ENCODE measurements around the gene LRBA. TPM values are rescaled to one million over a fixed set of nuclear protein-coding genes. Genes with fewer than 3 reads are reported as not detected.

LRBA gene
- total RNA-seq, 6 experiments from 2014 or later = 13.6 to 17.6 (median 15.0) TPM

- no peaks in the 10 kb centered on the region for H3K27me3 Mint-ChIP-seq (ENCODE audit: insufficient read depth)
- H3K4me3 Mint-ChIP-seq = peak overlapping the region; percentile 72
- TF ChIP-seq CTCF (IDR thresholded peaks at IDR 0.05) = no peak
- peaks cover 6% of the 10 kb centered on the region for H3K36me3 Mint-ChIP-seq (ENCODE audit: low read depth)
- peak; percentile 49 for DNase-seq
- no peaks in the 10 kb centered on the region for H3K9me3 Mint-ChIP-seq
- H3K27ac Mint-ChIP-seq = peak overlapping the region; percentile 82
- peaks cover 86% of the 10 kb centered on the region for H3K4me1 Mint-ChIP-seq (ENCODE audit: low read depth)
Measured at GRCh38 chr4:150305995-150306394, 709.1 kb downstream of the LRBA start.

GRCh38 chr4:150302553-150302952 is 712.5 kb downstream of the LRBA start:
- peak; percentile 94 for DNase-seq
- H3K36me3 Mint-ChIP-seq (ENCODE audit: low read depth) = peaks cover 6% of the 10 kb centered on the region
- H3K9me3 Mint-ChIP-seq = no peaks in the 10 kb centered on the region
- peaks cover 57% of the 10 kb centered on the region for H3K4me1 Mint-ChIP-seq (ENCODE audit: low read depth)
- no peak for TF ChIP-seq CTCF (IDR thresholded peaks at IDR 0.05)
- no peaks in the 10 kb centered on the region for H3K27me3 Mint-ChIP-seq (ENCODE audit: insufficient read depth)
- H3K4me3 Mint-ChIP-seq = peak overlapping the region; percentile 20; the same call in 1 of the 2 replicates
- peak overlapping the region; percentile 46 for H3K27ac Mint-ChIP-seq

- DNase-seq = no peak
- Mint-ChIP-seq H3K27ac (no peak overlapping the region), H3K9me3 (no peaks in the 10 kb centered on the region), H3K4me1 (ENCODE audit: low read depth) (peaks cover 30% of the 10 kb centered on the region), H3K4me3 (no peak overlapping the region), H3K27me3 (ENCODE audit: insufficient read depth) (no peaks in the 10 kb centered on the region), H3K36me3 (ENCODE audit: low read depth) (peaks cover 6% of the 10 kb centered on the region)
- TF ChIP-seq CTCF (IDR thresholded peaks at IDR 0.05) = no peak
Measured at GRCh38 chr4:150299816-150300215, 715.3 kb downstream of the LRBA start.

- H3K36me3 Mint-ChIP-seq (ENCODE audit: low read depth) = peaks cover 4% of the 10 kb centered on the region
- no peak overlapping the region for H3K4me3 Mint-ChIP-seq
- H3K27ac Mint-ChIP-seq = no peak overlapping the region
- DNase-seq = peak; percentile 56
- peaks cover 23% of the 10 kb centered on the region for H3K4me1 Mint-ChIP-seq (ENCODE audit: low read depth)
- H3K9me3 Mint-ChIP-seq = no peaks in the 10 kb centered on the region
- peak; percentile 92 for TF ChIP-seq CTCF (IDR thresholded peaks at IDR 0.05)
- H3K27me3 Mint-ChIP-seq (ENCODE audit: insufficient read depth) = no peaks in the 10 kb centered on the region
Measured at GRCh38 chr4:150297861-150298474, 717.1 kb downstream of the LRBA start.

GRCh38 chr4:150289881-150290280 is 725.2 kb downstream of the LRBA start:
- H3K4me1 Mint-ChIP-seq (ENCODE audit: low read depth) = peaks cover 29% of the 10 kb centered on the region
- TF ChIP-seq CTCF (IDR thresholded peaks at IDR 0.05) = no peak
- no peak for DNase-seq
- H3K27me3 Mint-ChIP-seq (ENCODE audit: insufficient read depth) = no peaks in the 10 kb centered on the region; the same call in 1 of the 2 replicates
- H3K27ac Mint-ChIP-seq = no peak overlapping the region
- H3K9me3 Mint-ChIP-seq = 0 out of 2 replicates have a peak, but pooled peaks cover 4% of the 10 kb centered on the region
- no peak overlapping the region for H3K4me3 Mint-ChIP-seq
- no peaks in the 10 kb centered on the region for H3K36me3 Mint-ChIP-seq (ENCODE audit: low read depth)

All from HFFc6 (cell line).